Right kidney (tissue), 1 donor: ENCODE results near the gene PRSS50.

ENCODE experiments used
- DNase-seq: peaks from one replicate; pipeline ENCODE4 v3.0.0-alpha.2; 2016

PRSS50 gene

GRCh38 chr3:46669191-46669999 is 48.3 kb downstream of the PRSS50 start:
- DNase-seq, result no peak

- no peak for DNase-seq
These were observed 49.1 kb downstream of the PRSS50 start for GRCh38 chr3:46668591-46668990.

- DNase-seq, result no peak
These were observed 49.6 kb downstream of the PRSS50 start for GRCh38 chr3:46668116-46668515.

- DNase-seq, result no peak
These were observed 50.0 kb downstream of the PRSS50 start for GRCh38 chr3:46667657-46668056.

GRCh38 chr3:46667061-46667621 is 50.5 kb downstream of the PRSS50 start:
- DNase-seq, result no peak

- DNase-seq, result no peak
These were observed 51.2 kb downstream of the PRSS50 start for GRCh38 chr3:46666453-46666845.

- DNase-seq, result no peak
These were observed 51.8 kb downstream of the PRSS50 start for GRCh38 chr3:46665763-46666452.

GRCh38 chr3:46664971-46665762 is 52.5 kb downstream of the PRSS50 start:
- DNase-seq, result no peak

GRCh38 chr3:46664188-46664970 is 53.3 kb downstream of the PRSS50 start:
- no peak for DNase-seq

GRCh38 chr3:46663591-46664135 is 54.0 kb downstream of the PRSS50 start:
- DNase-seq, result no peak

- DNase-seq, result peak; percentile 69
These were observed 54.7 kb downstream of the PRSS50 start for GRCh38 chr3:46662771-46663551.
